Right ventricle myocardium inferior (tissue), 1 donor: ENCODE results near the gene HSPA12B. TPM values are rescaled to one million over a fixed set of nuclear protein-coding genes. Genes with fewer than 3 reads are reported as not detected.

ENCODE experiments used
- ATAC-seq: fragments of 200-7000 bp; cut with Tn5 transposase; one replicate; pipeline ENCODE4 v1.9.1; 2020; ENCODE audit warnings: mild to moderate bottlenecking, moderate library complexity
- DNase-seq: peaks from one replicate; pipeline ENCODE4 v3.0.0; 2021; ENCODE audit errors: missing footprints
- intact Hi-C: fragments of 100-400 bp; cut with DNase I; formaldehyde crosslinking; loops from one replicate; pipeline ENCODE4 v1.11.0; 2022
- long read RNA-seq: library from polyadenylated mRNA; unstranded; transcript quantifications from one replicate; pipeline ENCODE4 v2.0.0, GENCODE V29; 2021
- total RNA-seq: library from RNA; stranded (reverse); fragmentation: NEBNext Ultra II Directional; extraction: Animal tissue kit (Norgen Biotek cat#: 25700); gene quantifications from one replicate; pipeline ENCODE4 v1.2.1, GENCODE V29; 2021
- donor health status: DM: no; HTN: yes; CAD: no; lungs with severe emphysema.

The HSPA12B gene, protein sequence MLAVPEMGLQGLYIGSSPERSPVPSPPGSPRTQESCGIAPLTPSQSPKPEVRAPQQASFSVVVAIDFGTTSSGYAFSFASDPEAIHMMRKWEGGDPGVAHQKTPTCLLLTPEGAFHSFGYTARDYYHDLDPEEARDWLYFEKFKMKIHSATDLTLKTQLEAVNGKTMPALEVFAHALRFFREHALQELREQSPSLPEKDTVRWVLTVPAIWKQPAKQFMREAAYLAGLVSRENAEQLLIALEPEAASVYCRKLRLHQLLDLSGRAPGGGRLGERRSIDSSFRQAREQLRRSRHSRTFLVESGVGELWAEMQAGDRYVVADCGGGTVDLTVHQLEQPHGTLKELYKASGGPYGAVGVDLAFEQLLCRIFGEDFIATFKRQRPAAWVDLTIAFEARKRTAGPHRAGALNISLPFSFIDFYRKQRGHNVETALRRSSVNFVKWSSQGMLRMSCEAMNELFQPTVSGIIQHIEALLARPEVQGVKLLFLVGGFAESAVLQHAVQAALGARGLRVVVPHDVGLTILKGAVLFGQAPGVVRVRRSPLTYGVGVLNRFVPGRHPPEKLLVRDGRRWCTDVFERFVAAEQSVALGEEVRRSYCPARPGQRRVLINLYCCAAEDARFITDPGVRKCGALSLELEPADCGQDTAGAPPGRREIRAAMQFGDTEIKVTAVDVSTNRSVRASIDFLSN
- total RNA-seq: 17.5 TPM
- long read RNA-seq, transcript HSPA12B-201 (13 exons, 3,151 nt): major isoform, 18 of 55 reads
- long read RNA-seq, partial matches to known transcripts: 25 of 55 reads
- long read RNA-seq, other reads (novel, unspliced or antisense): 10 of 55 reads

DNA sequence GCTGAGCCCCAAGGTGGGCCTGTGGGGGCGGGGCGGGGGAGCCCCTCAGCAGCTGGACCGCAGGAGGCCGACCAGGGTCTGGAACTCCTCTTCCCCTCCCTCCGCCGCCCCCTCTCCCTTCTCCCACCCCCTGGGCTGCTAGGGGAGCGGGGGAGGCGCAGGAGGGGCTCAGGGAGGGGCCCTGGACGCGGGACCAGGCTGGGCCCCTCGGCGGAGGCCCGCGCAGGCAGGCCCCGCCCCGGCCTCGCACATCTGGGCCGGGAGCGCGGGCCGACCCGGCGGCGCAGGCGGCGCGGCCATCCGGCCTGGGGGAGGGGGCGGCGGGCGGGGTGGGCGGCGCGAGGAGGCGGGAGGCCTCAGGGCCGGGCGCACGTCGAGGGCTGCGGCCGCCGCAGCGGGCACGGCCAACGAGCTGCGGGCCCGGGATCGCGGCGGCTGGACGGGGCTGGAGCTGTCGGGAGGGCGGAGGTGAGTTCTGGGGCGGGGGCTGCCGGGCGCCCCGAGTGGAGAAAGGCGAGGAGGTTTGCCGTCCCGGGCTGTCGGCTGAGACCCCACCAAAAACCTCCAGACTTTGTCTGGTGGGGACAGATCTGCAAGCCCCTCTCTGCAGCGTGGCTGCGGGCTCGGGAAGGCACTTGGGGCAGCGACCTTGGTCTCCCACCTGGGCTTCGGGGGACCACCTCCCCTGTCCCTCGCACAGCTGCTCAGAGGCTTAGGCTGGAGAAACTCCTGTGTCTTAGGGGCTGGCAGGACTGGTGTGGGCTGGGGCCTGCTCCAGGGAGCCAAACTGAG, at the start of gene HSPA12B:
Gene HSPA12B (plus strand): TSS at position 359 of the 792 bp plus-strand sequence. CDS start 5,990 bp downstream, outside the sequence.
- no peak for DNase-seq
- intact Hi-C loops: no loop called here
- peak; percentile 52 for ATAC-seq

DNA sequence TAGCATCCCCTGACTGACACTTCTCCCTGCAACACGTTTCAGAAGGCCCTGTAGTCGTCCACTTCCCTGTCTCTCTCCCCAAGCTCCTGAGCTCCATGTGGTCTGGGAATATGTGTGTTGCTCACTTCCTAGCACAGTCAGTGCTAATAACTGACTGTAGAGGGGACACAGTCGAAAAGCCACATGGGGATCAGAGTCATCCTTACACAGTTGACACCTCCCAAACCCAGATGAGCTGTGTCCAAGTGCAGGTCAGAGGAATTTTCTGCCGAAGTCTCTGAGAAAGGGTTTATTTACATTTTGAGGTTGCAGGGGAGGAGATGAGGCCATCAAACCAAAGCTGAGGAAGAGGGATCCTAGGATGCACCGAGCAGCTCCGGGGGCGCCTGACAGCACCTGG, 47.1 kb upstream of the HSPA12B start:
- ATAC-seq (no peak), DNase-seq (peak; percentile 32)
- intact Hi-C loops: no loop called here

- no peak for DNase-seq
- intact Hi-C loops: no loop called here
- ATAC-seq: peak; percentile 1
Observed at GRCh38 chr20:3686421-3686820, 46.1 kb upstream of the HSPA12B start.

- intact Hi-C loops: no loop called here
- peak; percentile 85 for DNase-seq
- peak; percentile 88 for ATAC-seq
Observed at GRCh38 chr20:3686867-3687321, 45.6 kb upstream of the HSPA12B start.

GRCh38 chr20:3687655-3688054, 44.8 kb upstream of the HSPA12B start:
- intact Hi-C loops: no loop called here
- peak; percentile 50 for DNase-seq
- ATAC-seq: peak; percentile 74

DNA sequence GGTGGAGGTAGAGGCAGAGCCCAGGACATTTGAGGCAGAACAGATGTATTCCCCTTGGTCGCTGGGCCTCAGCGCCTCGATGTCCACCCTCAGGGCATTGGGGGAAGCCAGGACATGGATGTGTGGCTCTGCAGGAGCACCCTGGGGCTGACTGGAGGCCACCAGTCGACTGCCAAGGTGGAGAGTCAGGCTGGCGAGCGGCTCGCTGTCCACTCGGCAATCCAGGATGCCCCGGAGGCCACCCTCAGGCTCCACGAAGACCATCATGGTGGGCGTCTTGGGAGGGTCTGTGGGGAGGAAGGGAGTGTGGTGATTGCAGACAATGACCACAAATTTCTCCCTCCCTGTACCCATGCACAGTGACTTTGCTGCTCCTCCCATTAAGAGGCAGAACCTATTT, 42.5 kb upstream of the HSPA12B start:
- intact Hi-C loops: no loop called here
- ATAC-seq (no peak), DNase-seq (peak; percentile 60)

GRCh38 chr20:3690413-3690812, 42.1 kb upstream of the HSPA12B start:
- DNase-seq (no peak), ATAC-seq (no peak)
- intact Hi-C loops: no loop called here

- DNase-seq (no peak), ATAC-seq (no peak)
- intact Hi-C loops: no loop called here
Observed at GRCh38 chr20:3691306-3691705, 41.2 kb upstream of the HSPA12B start.

DNA sequence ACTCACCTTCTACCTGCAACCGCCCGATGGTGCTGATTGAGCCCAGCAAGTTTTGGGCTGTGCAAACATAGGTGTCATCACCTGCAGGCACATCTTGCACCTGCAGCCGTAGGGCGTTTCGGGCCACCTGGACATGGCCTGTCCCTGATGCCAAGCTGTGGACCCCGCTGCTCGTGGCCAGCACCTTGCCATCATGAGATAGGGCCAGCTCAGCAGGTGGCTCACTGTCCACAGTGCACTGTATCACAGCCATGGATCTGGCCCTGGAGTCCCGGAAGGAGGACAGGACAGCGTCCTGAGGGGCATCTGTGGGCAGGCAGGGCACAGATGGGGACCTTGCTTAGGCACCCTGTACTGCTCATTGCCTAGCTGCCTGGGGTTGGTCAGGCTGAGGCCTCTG, 40.6 kb upstream of the HSPA12B start:
- intact Hi-C loops: no loop called here
- no peak for DNase-seq

DNA sequence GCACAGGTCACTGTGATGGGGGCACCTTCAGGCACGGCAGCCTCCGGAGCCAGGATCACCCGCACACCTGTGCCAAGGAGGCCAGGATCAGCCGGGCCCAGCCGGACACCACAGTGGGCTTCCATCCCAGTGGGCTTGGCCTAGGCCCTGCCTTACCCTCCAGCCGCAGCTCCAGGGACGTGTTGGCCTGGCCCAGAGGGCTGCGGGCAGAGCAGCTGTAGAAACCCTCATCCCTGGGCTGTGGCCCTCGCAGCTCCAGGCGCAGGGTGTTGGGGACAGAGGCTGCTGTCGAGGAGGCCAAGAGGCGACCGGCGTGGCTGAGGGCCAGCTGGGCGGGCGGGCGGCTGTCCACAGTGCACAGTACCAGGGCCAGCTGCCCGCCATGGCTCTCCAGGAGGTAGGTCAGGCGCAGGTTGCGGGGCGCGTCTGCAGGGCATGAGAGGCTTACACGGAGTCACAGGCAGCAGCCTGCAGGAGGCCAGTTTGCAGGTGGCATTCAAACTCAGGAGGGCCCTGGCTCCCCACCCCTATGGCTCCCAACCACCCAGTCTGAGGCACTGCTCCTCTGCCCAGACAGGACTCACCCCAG, 39.7 kb upstream of the HSPA12B start:
- ATAC-seq (no peak), DNase-seq (no peak)
- intact Hi-C loops: no loop called here

More for the DNA sequence above, 40.6 kb upstream of the HSPA12B start:
- no peak for ATAC-seq

DNA sequence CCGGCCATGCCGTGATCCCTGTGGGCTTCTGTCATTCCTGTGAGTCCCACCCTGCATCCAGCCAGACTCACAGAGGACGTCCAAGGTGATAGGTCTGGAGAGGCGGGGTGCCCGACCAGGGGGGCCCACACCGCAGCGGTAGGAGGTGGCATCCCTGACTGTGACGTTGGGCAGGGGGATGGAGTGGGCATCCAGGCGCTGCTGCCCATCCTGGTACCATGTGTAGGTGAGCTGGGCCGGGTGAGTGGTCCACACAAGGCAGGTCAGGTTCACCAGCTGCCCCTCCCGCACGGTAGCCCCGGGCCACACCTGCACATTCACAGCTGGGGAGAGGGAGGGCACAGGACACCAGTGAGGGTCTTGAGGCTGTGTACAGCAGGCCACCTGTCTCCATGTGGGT, 39.1 kb upstream of the HSPA12B start:
- ATAC-seq (no peak), DNase-seq (no peak)
- intact Hi-C loops: no loop called here

DNA sequence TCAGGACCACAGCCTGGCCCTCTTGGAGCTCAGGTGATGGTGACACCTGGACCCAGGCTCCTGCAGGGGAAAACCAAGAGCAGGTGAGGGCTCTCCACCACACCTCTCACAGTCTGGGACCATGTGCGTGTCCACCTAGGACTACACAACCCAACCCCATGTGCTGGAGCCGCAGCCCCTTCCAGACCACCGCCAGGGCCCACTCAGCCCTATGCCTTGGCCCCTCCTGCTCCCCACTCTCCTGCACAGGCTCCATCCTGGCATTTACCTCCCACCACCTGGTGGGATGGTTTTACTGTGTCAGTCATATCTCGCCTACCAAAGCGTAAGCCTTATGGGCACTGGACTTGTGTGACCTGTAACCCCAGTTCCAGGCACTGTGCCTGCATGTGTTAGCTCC, 37.6 kb upstream of the HSPA12B start:
- ATAC-seq (no peak), DNase-seq (no peak)
- intact Hi-C loops: no loop called here

DNA sequence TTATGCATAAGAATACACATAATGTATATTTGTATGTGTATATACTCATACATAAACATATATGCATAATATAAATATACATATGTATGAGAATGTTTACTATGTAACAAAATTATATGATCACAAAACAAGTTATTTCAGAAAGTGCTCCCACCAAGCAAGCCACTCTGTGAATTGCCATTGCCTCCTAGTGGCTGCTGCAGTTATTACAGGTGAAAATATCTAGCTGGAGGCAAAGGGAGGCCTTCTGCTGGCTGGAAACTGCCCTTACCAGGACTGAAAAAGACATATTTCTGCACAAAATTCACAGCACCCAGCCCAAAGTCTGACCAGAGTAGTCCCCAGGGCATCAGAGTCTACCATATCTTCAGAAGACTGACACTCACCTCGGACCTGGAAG, 36.3 kb upstream of the HSPA12B start:
- DNase-seq: no peak
- intact Hi-C loops: no loop called here
- no peak for ATAC-seq

DNA sequence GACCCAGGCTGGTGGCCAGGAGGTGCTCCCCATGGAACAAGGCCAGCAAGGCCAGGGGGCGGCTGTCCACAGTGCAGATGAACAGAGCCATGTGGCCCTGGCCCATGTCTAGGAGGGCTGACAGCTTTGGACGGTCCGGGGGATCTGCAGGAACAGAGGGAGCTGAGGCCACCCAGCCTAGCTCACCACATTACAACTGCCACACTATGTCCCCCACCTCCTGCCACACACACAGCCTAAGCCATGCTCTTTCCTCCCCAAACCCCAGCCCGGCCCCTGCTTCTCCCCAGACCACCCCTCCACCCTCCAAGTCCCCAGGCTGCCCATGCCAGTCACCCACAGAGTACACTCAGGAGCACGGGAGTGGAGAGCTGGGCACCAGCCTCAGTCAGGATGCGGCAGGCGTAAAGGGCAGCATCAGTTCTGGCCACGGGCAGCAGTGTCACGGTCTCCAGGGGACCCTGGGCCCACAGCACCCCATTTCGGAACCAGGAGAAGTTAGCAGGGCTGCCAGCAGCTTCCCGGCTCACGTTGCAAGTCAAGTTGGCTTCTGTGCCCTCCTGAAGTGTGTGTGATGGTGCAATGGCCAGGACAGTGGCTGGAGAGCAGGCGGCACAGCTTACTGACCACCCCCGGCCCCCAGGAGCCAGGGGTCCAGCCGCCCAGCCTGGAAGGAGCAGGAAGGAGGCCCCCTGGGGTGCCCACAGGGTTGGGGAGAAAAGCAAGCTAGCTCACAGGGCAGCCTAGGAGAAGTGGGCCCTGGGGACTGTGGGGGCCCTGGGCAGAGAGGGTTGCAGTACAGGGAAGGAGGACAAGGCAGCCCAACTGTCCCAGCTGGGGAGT, 35.5 kb upstream of the HSPA12B start:
- intact Hi-C loops: no loop called here
- DNase-seq (no peak), ATAC-seq (no peak)

- ATAC-seq: no peak
- intact Hi-C loops: no loop called here
- no peak for DNase-seq
Observed at GRCh38 chr20:3697588-3698305, 34.7 kb upstream of the HSPA12B start.

DNA sequence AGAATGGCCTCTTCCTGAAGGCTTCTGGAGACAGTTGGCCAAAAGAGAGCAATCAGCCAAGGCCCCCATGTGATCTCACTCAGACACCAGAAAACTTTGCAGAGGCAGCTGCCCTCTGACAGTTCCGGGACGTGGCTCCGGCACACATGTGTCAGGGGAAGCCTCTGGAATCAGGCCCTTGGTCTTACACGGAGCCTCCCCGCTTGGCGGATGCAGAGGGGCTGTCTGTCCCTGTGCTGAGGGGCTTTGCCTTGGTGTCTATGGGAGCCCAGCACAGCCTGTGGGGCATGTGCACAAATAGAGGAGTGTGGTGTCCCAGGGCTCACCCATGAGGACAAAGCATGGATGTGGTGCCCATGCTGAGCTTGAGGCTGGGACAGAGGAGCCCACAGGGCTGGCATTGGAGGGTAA, 33.9 kb upstream of the HSPA12B start:
- DNase-seq: no peak
- intact Hi-C loops: no loop called here
- no peak for ATAC-seq

GRCh38 chr20:3699037-3699436, 33.4 kb upstream of the HSPA12B start:
- ATAC-seq: no peak
- intact Hi-C loops: no loop called here
- DNase-seq: no peak
